WTC11 (cell line): ENCODE results near the gene PRICKLE1. TPM values are rescaled to one million over a fixed set of nuclear protein-coding genes. Genes with fewer than 3 reads are reported as not detected.

ENCODE experiments used
- ATAC-seq: fragments of 200-7000 bp; cut with Tn5 transposase; 2 replicates; pipeline ENCODE4 v1.10.0; 2021; ENCODE audit warnings: mild to moderate bottlenecking, moderate library complexity
- CTCF ChIA-PET: fragments of 300-600 bp; sonication (Branson Sonifier 250); formaldehyde crosslinking; loops from one replicate; lab custom pipeline; 2021; ENCODE audit warnings: antibody characterized with exemption; lab: Charles Lee
- POLR2A ChIA-PET: fragments of 350-600 bp; sonication (Branson Sonifier 250); formaldehyde crosslinking; loops from one replicate; lab custom pipeline; 2021; ENCODE audit warnings: antibody characterized with exemption; lab: Charles Lee
- DNase-seq: peaks from one replicate; pipeline ENCODE4 v3.0.0; 2021; ENCODE audit warnings: low spot score
- H3K27ac Mint-ChIP-seq: 2 replicates; pipeline ENCODE4 v1.8.0; 2021; ENCODE audit warnings: mixed read lengths
- H3K27me3 Mint-ChIP-seq: 2 replicates; pipeline ENCODE4 v1.8.0; 2021; ENCODE audit warnings: low read depth, mild to moderate bottlenecking, moderate library complexity, mixed read lengths
- H3K36me3 Mint-ChIP-seq: 2 replicates; pipeline ENCODE4 v1.8.0; 2021; ENCODE audit warnings: mixed read lengths
- H3K4me1 Mint-ChIP-seq: 2 replicates; pipeline ENCODE4 v1.8.0; 2022; ENCODE audit warnings: mixed read lengths
- H3K4me3 Mint-ChIP-seq: 2 replicates; pipeline ENCODE4 v1.8.0; 2021; ENCODE audit warnings: mild to moderate bottlenecking, moderate library complexity, mixed read lengths
- H3K9me3 Mint-ChIP-seq: 2 replicates; pipeline ENCODE4 v1.8.0; 2021; ENCODE audit warnings: mixed read lengths
- AFF4 ChIP-seq: sonication (generic); formaldehyde crosslinking; IDR thresholded peaks from 2 replicates; pipeline ENCODE4 v1.8.1; 2023; ENCODE audit warnings: mild to moderate bottlenecking, missing genetic modification reagents, borderline replicate concordance
- ARID4B ChIP-seq: sonication (generic); formaldehyde crosslinking; IDR thresholded peaks from 2 replicates; pipeline ENCODE4 v1.8.0; 2023; ENCODE audit warnings: missing genetic modification reagents, mild to moderate bottlenecking, borderline replicate concordance
- ATF1 ChIP-seq: sonication (generic); formaldehyde crosslinking; IDR thresholded peaks from 2 replicates; pipeline ENCODE4 v1.8.1; 2023; ENCODE audit warnings: mild to moderate bottlenecking, moderate library complexity, missing genetic modification reagents
- ATF2 ChIP-seq: sonication (generic); formaldehyde crosslinking; IDR thresholded peaks from 2 replicates; pipeline ENCODE4 v1.8.1; 2022; ENCODE audit warnings: low read depth, missing genetic modification reagents, borderline replicate concordance
- ATF6 ChIP-seq: sonication (generic); formaldehyde crosslinking; IDR thresholded peaks from 2 replicates; pipeline ENCODE4 v1.8.1; 2023; ENCODE audit warnings: mild to moderate bottlenecking, missing genetic modification reagents
- E2F4 ChIP-seq: sonication (generic); formaldehyde crosslinking; IDR thresholded peaks from 2 replicates; pipeline ENCODE4 v1.8.1; 2022; ENCODE audit warnings: low read depth, mild to moderate bottlenecking, moderate library complexity, missing genetic modification reagents, borderline replicate concordance
- EMX1 ChIP-seq: fragments of 250-450 bp; sonication (Bioruptor Pico); IDR thresholded peaks from 2 replicates; pipeline ENCODE4 v1.8.0; 2021; ENCODE audit warnings: mild to moderate bottlenecking
- JAZF1 ChIP-seq: fragments of 250-450 bp; sonication (Bioruptor Pico); IDR thresholded peaks from 2 replicates; pipeline ENCODE4 v1.9.0; 2021; ENCODE audit warnings: moderate library complexity, mild to moderate bottlenecking, inconsistent platforms
- MXD4 ChIP-seq: fragments of 250-450 bp; sonication (Bioruptor Pico); IDR thresholded peaks from 2 replicates; pipeline ENCODE4 v1.8.0; 2021; ENCODE audit warnings: mild to moderate bottlenecking, moderate library complexity, borderline replicate concordance
- MYBL2 ChIP-seq: sonication (generic); formaldehyde crosslinking; IDR thresholded peaks from 2 replicates; pipeline ENCODE4 v1.8.1; 2023; ENCODE audit warnings: mild to moderate bottlenecking, moderate library complexity, missing genetic modification reagents
- NR2C2 ChIP-seq: sonication (generic); formaldehyde crosslinking; IDR thresholded peaks from 2 replicates; pipeline ENCODE4 v1.8.0; 2022; ENCODE audit warnings: mild to moderate bottlenecking, missing genetic modification reagents
- OVOL2 ChIP-seq: fragments of 250-450 bp; sonication (Bioruptor Pico); IDR thresholded peaks from 2 replicates; pipeline ENCODE4 v1.9.0; 2021; ENCODE audit warnings: mild to moderate bottlenecking, borderline replicate concordance
- PRDM15 ChIP-seq: sonication (generic); formaldehyde crosslinking; IDR thresholded peaks from 2 replicates; pipeline ENCODE4 v1.8.0; 2022; ENCODE audit warnings: missing genetic modification reagents
- SOX15 ChIP-seq: fragments of 250-450 bp; sonication (Bioruptor Pico); IDR thresholded peaks from 2 replicates; pipeline ENCODE4 v1.9.0; 2021; ENCODE audit warnings: mild to moderate bottlenecking
- TP53 ChIP-seq: sonication (generic); formaldehyde crosslinking; IDR thresholded peaks from 2 replicates; pipeline ENCODE4 v1.8.1; 2023; ENCODE audit warnings: mild to moderate bottlenecking, missing genetic modification reagents
- USF1 ChIP-seq: sonication (generic); formaldehyde crosslinking; IDR thresholded peaks from 2 replicates; pipeline ENCODE4 v1.8.0; 2022; ENCODE audit warnings: mild to moderate bottlenecking, missing genetic modification reagents
- USF2 ChIP-seq: sonication (generic); formaldehyde crosslinking; IDR thresholded peaks from 2 replicates; pipeline ENCODE4 v1.8.1; 2023; ENCODE audit warnings: mild to moderate bottlenecking, missing genetic modification reagents, moderate library complexity
- ZNF138 ChIP-seq: sonication (generic); formaldehyde crosslinking; conservative IDR thresholded peaks from 2 replicates; pipeline ENCODE4 v1.8.1; 2022; ENCODE audit warnings: mild to moderate bottlenecking, moderate library complexity, missing genetic modification reagents
- ZNF219 ChIP-seq: sonication (generic); formaldehyde crosslinking; IDR thresholded peaks from 2 replicates; pipeline ENCODE4 v1.8.0; 2023; ENCODE audit warnings: missing genetic modification reagents, mild to moderate bottlenecking, borderline replicate concordance
- ZNF232 ChIP-seq: sonication (generic); formaldehyde crosslinking; IDR thresholded peaks from 2 replicates; pipeline ENCODE4 v1.8.0; 2022; ENCODE audit warnings: mild to moderate bottlenecking, missing genetic modification reagents
- total RNA-seq: library from RNA; stranded (reverse); gene quantifications from 3 replicates; pipeline ENCODE4 v1.2.3, GENCODE V29; 2021

Gene PRICKLE1
- total RNA-seq, 1 experiment from 2014 or later = 11.7 TPM

- H3K27me3 Mint-ChIP-seq = peaks cover 10% of the 10 kb centered on the region
- no peaks in the 10 kb centered on the region for H3K9me3 Mint-ChIP-seq
- H3K4me1 Mint-ChIP-seq = peaks cover 69% of the 10 kb centered on the region
- H3K4me3 Mint-ChIP-seq = no peak overlapping the region
- no peak overlapping the region for H3K27ac Mint-ChIP-seq
- no peak for DNase-seq
- no peak for TF ChIP-seq E2F4 (CRISPR knock-in tag)
- TF ChIP-seq ZNF138 (CRISPR knock-in tag) = no peak
- no peak for TF ChIP-seq AFF4
- no peak for TF ChIP-seq TP53 (CRISPR knock-in tag)
- no peak for TF ChIP-seq ATF6 (CRISPR knock-in tag)
- TF ChIP-seq PRDM15 = no peak
- TF ChIP-seq JAZF1 (CRISPR knock-in tag) = no peak
- no peak for TF ChIP-seq USF1 (CRISPR knock-in tag)
- no peak for TF ChIP-seq ZNF219
- no peak for TF ChIP-seq SOX15 (CRISPR knock-in tag)
- no peak for TF ChIP-seq MXD4 (CRISPR knock-in tag)
- TF ChIP-seq OVOL2 (CRISPR knock-in tag) = no peak
- TF ChIP-seq EMX1 (CRISPR knock-in tag) = no peak
- no peak for TF ChIP-seq USF2 (CRISPR knock-in tag)
- TF ChIP-seq MYBL2 (CRISPR knock-in tag) = no peak
- TF ChIP-seq NR2C2 (CRISPR knock-in tag) = no peak
- no peak for TF ChIP-seq ARID4B (CRISPR knock-in tag)
- no peak for TF ChIP-seq ATF2
- no peak for TF ChIP-seq ATF1
- no peak for TF ChIP-seq ZNF232 (CRISPR knock-in tag)
- ChIA-PET CTCF (no interaction called here), POLR2A (no interaction called here)
- H3K36me3 Mint-ChIP-seq = 0 out of 2 replicates have a peak, but pooled peaks cover 5% of the 10 kb centered on the region
- ATAC-seq = no peak
These were observed 114.4 kb downstream of the PRICKLE1 start for GRCh38 chr12:42475106-42475505.
